Testis (tissue), 2 donors: ENCODE data around the gene C1orf35.

Experiments used
- POLR2A ChIP-seq: fragments of 450-650 bp; IDR thresholded peaks from one replicate; pipeline ENCODE4 v1.6.1; 2017; ENCODE audit warnings: antibody characterized with exemption, mild to moderate bottlenecking, moderate library complexity
- TF ChIP-seq, protein P1 (sequence below), 3 experiments: fragments of 450-650 bp in 2 of 3; fragments of 200-600 bp in 1 of 3; sonication (generic) in 1 of 3; IDR thresholded peaks; one replicate each; pipeline ENCODE4 v1.5.1; 2016 to 2019; ENCODE audit warnings: antibody characterized with exemption in 3 of 3, mild to moderate bottlenecking in 2 of 3, moderate library complexity in 1 of 3

DNA sequence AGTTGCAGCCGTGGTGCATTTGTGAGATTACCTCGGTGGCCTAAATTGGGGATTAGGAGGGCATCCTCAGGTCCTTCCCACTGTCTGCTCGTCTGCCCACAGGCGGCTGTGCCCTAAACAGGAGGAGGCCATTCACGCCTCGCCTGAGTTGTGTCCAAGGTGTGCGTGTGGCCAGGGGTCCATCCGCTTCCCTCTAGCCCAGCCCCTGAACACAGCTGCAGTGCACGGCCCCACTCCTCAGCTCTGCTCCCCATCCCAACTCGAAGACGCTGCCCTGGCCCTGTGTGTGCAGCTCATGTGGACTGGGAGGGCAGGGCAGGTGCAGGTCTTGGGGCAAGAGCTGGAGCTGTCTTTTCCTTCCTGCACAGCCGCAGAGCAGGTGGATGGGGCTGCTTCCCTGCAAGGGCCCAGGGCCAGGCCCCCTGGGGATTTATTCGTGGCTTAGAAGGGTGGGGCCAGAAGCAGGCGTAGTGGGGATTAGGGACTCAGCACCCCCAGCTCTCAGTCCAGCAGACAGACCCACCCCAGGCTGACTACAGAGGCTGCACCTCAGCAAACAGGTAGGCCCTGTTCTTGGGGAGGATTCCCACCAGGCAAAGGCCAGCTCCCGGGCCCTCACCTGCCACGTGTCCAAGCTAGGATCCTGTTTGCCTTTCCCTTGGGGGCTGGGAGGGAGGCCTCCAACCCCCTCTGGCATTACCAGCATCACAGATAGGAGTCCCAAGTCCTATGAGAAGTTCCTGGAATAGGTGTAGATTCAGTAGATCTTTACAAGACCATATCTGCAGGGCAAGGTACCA is 41.3 kb upstream of the C1orf35 start:
- no peak for TF ChIP-seq POLR2A
- TF ChIP-seq, protein P1, sequence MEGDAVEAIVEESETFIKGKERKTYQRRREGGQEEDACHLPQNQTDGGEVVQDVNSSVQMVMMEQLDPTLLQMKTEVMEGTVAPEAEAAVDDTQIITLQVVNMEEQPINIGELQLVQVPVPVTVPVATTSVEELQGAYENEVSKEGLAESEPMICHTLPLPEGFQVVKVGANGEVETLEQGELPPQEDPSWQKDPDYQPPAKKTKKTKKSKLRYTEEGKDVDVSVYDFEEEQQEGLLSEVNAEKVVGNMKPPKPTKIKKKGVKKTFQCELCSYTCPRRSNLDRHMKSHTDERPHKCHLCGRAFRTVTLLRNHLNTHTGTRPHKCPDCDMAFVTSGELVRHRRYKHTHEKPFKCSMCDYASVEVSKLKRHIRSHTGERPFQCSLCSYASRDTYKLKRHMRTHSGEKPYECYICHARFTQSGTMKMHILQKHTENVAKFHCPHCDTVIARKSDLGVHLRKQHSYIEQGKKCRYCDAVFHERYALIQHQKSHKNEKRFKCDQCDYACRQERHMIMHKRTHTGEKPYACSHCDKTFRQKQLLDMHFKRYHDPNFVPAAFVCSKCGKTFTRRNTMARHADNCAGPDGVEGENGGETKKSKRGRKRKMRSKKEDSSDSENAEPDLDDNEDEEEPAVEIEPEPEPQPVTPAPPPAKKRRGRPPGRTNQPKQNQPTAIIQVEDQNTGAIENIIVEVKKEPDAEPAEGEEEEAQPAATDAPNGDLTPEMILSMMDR (IDR thresholded peaks at IDR 0.05): no peak
